GM18867 (cell line): Measurements from ENCODE around the gene BRD7.

Experiments
- ATAC-seq: cut with Tn5 transposase; IDR thresholded peaks from one replicate; pipeline ENCODE4 v1.9.1; 2021; ENCODE audit warnings: mild to moderate bottlenecking, moderate library complexity; ENCODE audit not compliant: unreplicated experiment

BRD7 gene

GRCh38 chr16:50390371-50390771, 21.6 kb upstream of the BRD7 start:
- no peak for ATAC-seq

- ATAC-seq, result no peak
Measured at GRCh38 chr16:50389900-50390299, 21.1 kb upstream of the BRD7 start.

- no peak for ATAC-seq
Measured at GRCh38 chr16:50388496-50388895, 19.7 kb upstream of the BRD7 start.

GRCh38 chr16:50386774-50387173, 18.0 kb upstream of the BRD7 start:
- ATAC-seq, result no peak

- no peak for ATAC-seq
Measured at GRCh38 chr16:50386139-50386538, 17.4 kb upstream of the BRD7 start.

- ATAC-seq, result no peak
Measured at GRCh38 chr16:50384500-50385135, 15.8 kb upstream of the BRD7 start.

- no peak for ATAC-seq
Measured at GRCh38 chr16:50381679-50382440, 13.1 kb upstream of the BRD7 start.

- no peak for ATAC-seq
Measured at GRCh38 chr16:50378417-50378816, 9.6 kb upstream of the BRD7 start.

- no peak for ATAC-seq
Measured at GRCh38 chr16:50377001-50377400, 8.2 kb upstream of the BRD7 start.

GRCh38 chr16:50373780-50374179, 5.0 kb upstream of the BRD7 start:
- no peak for ATAC-seq

GRCh38 chr16:50373345-50373701, 4.5 kb upstream of the BRD7 start:
- no peak for ATAC-seq

- no peak for ATAC-seq
Measured at GRCh38 chr16:50372611-50373344, 4.0 kb upstream of the BRD7 start.

GRCh38 chr16:50371936-50372595, 3.3 kb upstream of the BRD7 start:
- ATAC-seq, result no peak

- no peak for ATAC-seq
Measured at GRCh38 chr16:50371036-50371716, 2.4 kb upstream of the BRD7 start.

- no peak for ATAC-seq
Measured at GRCh38 chr16:50369133-50369804, 481 bp upstream of the BRD7 start.

GRCh38 chr16:50367777-50368409, 895 bp downstream of the BRD7 start:
- no peak for ATAC-seq

GRCh38 chr16:50365791-50366575, 2.8 kb downstream of the BRD7 start:
- ATAC-seq, result no peak

- no peak for ATAC-seq
Measured at GRCh38 chr16:50363656-50364055, 5.1 kb downstream of the BRD7 start.

GRCh38 chr16:50360779-50361178, 8.0 kb downstream of the BRD7 start:
- ATAC-seq, result no peak
